A673 (cell line): ENCODE measurements around the gene TOM1L2.

Experiments used
- CTCF ChIP-seq: fragments of 300-800, 200-600 bp; sonication (generic); conservative IDR thresholded peaks from 2 replicates; pipeline ENCODE4 v1.5.1; 2017; ENCODE audit warnings: low read depth, mild to moderate bottlenecking, antibody characterized with exemption, low read length, moderate library complexity, mixed read lengths
- EZH2 ChIP-seq: fragments of 200-600 bp; sonication (generic); IDR thresholded peaks from 2 replicates; pipeline ENCODE4 v1.6.1; 2017; ENCODE audit warnings: borderline replicate concordance, low read depth, mild to moderate bottlenecking, mixed read lengths, antibody characterized with exemption, low read length; ENCODE audit not compliant: poor library complexity, severe bottlenecking

- TF ChIP-seq CTCF (no peak), EZH2 (no peak)
Measured at GRCh38 chr17:17892731-17893130, 79.5 kb downstream of the TOM1L2 start.
